Sigmoid colon (tissue), 7 donors: ENCODE data around the gene METRNL. TPM values are rescaled to one million over a fixed set of nuclear protein-coding genes. Genes with fewer than 3 reads are reported as not detected.
"Not testable (repeated sequence)": the region's sequence is repeated elsewhere in the genome, so short reads cannot be mapped to it uniquely, and the experiment has no call there.

Experiments
- DNase-seq: peaks from one replicate; pipeline ENCODE4 v3.0.0-alpha.2; 2019
- H3K27ac ChIP-seq, 4 donors: fragments of 200-600 bp; sonication (generic); one replicate each; pipeline ENCODE4 v1.5.1; 2016 to 2019; ENCODE audit warnings: mild to moderate bottlenecking in 1 of 4
- H3K27me3 ChIP-seq, 3 donors: fragments of 200-600 bp; sonication (generic); one replicate each; pipeline ENCODE4 v1.5.1; 2019; ENCODE audit warnings: mild to moderate bottlenecking in 1 of 3
- H3K36me3 ChIP-seq, 4 donors: fragments of 200-600 bp; sonication (generic); one replicate each; pipeline ENCODE4 v1.5.1; 2016 to 2019
- H3K4me1 ChIP-seq, 4 donors: fragments of 200-600 bp; sonication (generic); one replicate each; pipeline ENCODE4 v1.5.1; 2017 to 2019
- H3K4me3 ChIP-seq, 4 donors: fragments of 200-600 bp; sonication (generic); one replicate each; pipeline ENCODE4 v1.5.1; 2017 to 2019; ENCODE audit warnings: mild to moderate bottlenecking in 2 of 4, moderate library complexity in 1 of 4
- H3K9me3 ChIP-seq, 4 donors: fragments of 200-600 bp in 3 of 4; sonication (generic) in 3 of 4; one replicate each; pipeline versions ENCODE4 v1.5.1 to v1.6.1; 2013 to 2019
- EP300 ChIP-seq, 4 donors: sonication (generic); formaldehyde crosslinking; IDR thresholded peaks; one replicate each; pipeline ENCODE4 v1.6.1; 2017; ENCODE audit warnings: antibody characterized with exemption in 4 of 4
- POLR2A ChIP-seq, 2 donors: fragments of 450-650 bp; IDR thresholded peaks; one replicate each; pipeline ENCODE4 v1.6.1; 2016; ENCODE audit warnings: antibody characterized with exemption in 2 of 2, mild to moderate bottlenecking in 2 of 2, moderate library complexity in 2 of 2
- POLR2AphosphoS5 ChIP-seq, 4 donors: sonication (generic); formaldehyde crosslinking; IDR thresholded peaks; one replicate each; pipeline ENCODE4 v1.6.1; 2017; ENCODE audit warnings: antibody characterized with exemption in 4 of 4
- WGBS, 2 donors: extraction: QIAGEN DNeasy Blood & Tissue Kit; methylation state at CpG; one replicate each; pipeline ENCODE4 v1.1.7; 2013; 5-methylcytosine and 5-hydroxymethylcytosine counted together
- intact Hi-C: fragments of 100-400 bp; cut with DNase I; formaldehyde crosslinking; loops from one replicate; pipeline ENCODE4 v1.15.1; 2023
- polyA plus RNA-seq, 3 donors: library from polyadenylated mRNA; stranded (reverse); fragments of 200-250 nt; gene quantifications; one replicate each; pipeline ENCODE4 v1.2.3, GENCODE V29; 2013
- total RNA-seq, 4 donors: library from RNA; depleted of rRNA; stranded (reverse); fragments of >200 nt; gene quantifications; one replicate each; pipeline ENCODE4 v1.1.0, GENCODE V29; 2016
- TF ChIP-seq, protein P1 (sequence below), 4 experiments: fragments of 450-650 bp in 3 of 4; fragments of 200-600 bp in 1 of 4; IDR thresholded peaks; one replicate each; pipeline ENCODE4 v1.5.1; 2016 to 2019; ENCODE audit warnings: antibody characterized with exemption in 4 of 4, mild to moderate bottlenecking in 3 of 4, moderate library complexity in 2 of 4
- donor health status: healthy with polysubstance abuse.
- donor health status: Bipolar disorder and iron deficiency.
- donor health status: healthy.

Gene METRNL
- total and polyA plus RNA-seq, 7 donors, result 26.8 to 116 (median 53.6) TPM

GRCh38 chr17:83117583-83117982 lies 38.2 kb downstream of the METRNL start:
- Histone ChIP-seq H3K36me3 (no peaks in the 10 kb centered on the region), H3K27me3 (peaks cover 0 to 4% (median 0%) of the 10 kb centered on the region in 3 donors), H3K4me3 (no peak overlapping the region), H3K9me3 (no peaks in the 10 kb centered on the region), H3K4me1 (no peaks in the 10 kb centered on the region), H3K27ac (no peak overlapping the region)
- 14 to 49% methylated on average over 5 of the region's 5 CpGs for WGBS, 2 donors
- DNase-seq, result no peak
- intact Hi-C loops, result no loop called here
- TF ChIP-seq POLR2AphosphoS5 (IDR thresholded peaks at IDR 0.05), result no peak
- TF ChIP-seq, protein P1, sequence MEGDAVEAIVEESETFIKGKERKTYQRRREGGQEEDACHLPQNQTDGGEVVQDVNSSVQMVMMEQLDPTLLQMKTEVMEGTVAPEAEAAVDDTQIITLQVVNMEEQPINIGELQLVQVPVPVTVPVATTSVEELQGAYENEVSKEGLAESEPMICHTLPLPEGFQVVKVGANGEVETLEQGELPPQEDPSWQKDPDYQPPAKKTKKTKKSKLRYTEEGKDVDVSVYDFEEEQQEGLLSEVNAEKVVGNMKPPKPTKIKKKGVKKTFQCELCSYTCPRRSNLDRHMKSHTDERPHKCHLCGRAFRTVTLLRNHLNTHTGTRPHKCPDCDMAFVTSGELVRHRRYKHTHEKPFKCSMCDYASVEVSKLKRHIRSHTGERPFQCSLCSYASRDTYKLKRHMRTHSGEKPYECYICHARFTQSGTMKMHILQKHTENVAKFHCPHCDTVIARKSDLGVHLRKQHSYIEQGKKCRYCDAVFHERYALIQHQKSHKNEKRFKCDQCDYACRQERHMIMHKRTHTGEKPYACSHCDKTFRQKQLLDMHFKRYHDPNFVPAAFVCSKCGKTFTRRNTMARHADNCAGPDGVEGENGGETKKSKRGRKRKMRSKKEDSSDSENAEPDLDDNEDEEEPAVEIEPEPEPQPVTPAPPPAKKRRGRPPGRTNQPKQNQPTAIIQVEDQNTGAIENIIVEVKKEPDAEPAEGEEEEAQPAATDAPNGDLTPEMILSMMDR (IDR thresholded peaks at IDR 0.05), result no peak
- no peak for TF ChIP-seq EP300 (IDR thresholded peaks at IDR 0.05)

DNA sequence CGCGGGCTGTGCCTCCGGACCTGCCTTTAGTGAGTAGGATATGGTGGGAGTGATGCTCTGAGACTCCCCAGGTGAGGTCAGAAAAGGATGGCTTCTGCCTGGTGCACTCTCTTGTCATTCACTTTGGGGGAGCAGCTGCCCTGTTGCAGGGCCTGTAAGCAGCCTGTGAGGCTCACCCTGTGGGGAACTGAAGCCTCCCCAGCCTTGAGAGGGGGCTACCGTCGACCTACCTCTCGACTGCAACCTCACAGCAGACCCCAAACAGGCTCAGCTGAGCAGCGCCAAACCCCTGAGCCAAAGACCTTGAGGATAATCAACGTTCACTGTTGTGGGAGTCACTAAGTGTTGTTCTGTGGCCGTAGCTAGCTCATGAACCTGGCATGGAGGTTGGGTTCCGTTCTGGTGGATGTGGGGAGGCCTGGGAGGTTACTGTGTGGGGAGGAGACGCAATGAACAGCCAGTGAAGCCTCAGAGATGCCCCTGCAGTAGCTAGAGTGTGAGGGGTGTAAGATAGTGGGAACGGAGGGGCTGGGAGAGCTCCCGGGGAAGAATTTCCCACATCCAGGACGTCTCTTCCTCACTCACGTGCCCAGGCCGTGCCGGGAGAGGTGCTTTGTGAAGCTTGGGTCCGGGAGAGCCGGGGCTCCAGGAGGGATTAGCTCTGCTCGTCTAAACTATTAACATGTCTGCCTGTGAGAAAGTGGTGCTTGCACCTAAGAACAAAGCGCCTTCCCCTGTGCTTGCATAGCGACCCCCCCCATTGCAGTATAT lies 38.8 kb downstream of the METRNL start:
- no peak for DNase-seq
- no peaks in the 10 kb centered on the region for H3K4me1 ChIP-seq
- WGBS, 2 donors, result 88 to 90% methylated on average over 22 of the region's 22 CpGs

GRCh38 chr17:83119987-83120864 lies 40.8 kb downstream of the METRNL start:
- 48 to 55% methylated on average over 24 of the region's 25 CpGs for WGBS, 2 donors
- no peak overlapping the region for H3K4me3 ChIP-seq
- H3K9me3 ChIP-seq, result no peaks in the 10 kb centered on the region
- TF ChIP-seq POLR2AphosphoS5 (IDR thresholded peaks at IDR 0.05) (no peak), POLR2A (IDR thresholded peaks at IDR 0.05) (no peak), EP300 (IDR thresholded peaks at IDR 0.05) (no peak)
- TF ChIP-seq, protein P1 (IDR thresholded peaks at IDR 0.05), result no peak
- intact Hi-C loops, result no loop called here
- no peak overlapping the region for H3K27ac ChIP-seq
- no peaks in the 10 kb centered on the region for H3K4me1 ChIP-seq
- no peaks in the 10 kb centered on the region for H3K36me3 ChIP-seq
- no peak for DNase-seq
- peaks cover 0 to 4% (median 0%) of the 10 kb centered on the region in 3 donors for H3K27me3 ChIP-seq

More for the DNA sequence above, 38.8 kb downstream of the METRNL start:
- H3K36me3 ChIP-seq, result no peaks in the 10 kb centered on the region
- no peak overlapping the region for H3K27ac ChIP-seq
- intact Hi-C loops, result no loop called here
- peaks cover 0 to 4% (median 0%) of the 10 kb centered on the region in 3 donors for H3K27me3 ChIP-seq
- no peaks in the 10 kb centered on the region for H3K9me3 ChIP-seq
- no peak for TF ChIP-seq EP300 (IDR thresholded peaks at IDR 0.05)
- no peak overlapping the region for H3K4me3 ChIP-seq

GRCh38 chr17:83121473-83121872 lies 42.1 kb downstream of the METRNL start:
- WGBS, 2 donors, result 72 to 85% methylated on average over 12 of the region's 12 CpGs
- H3K36me3 ChIP-seq, H3K27me3 ChIP-seq, DNase-seq, intact Hi-C loops, H3K9me3 ChIP-seq, H3K4me3 ChIP-seq, H3K4me1 ChIP-seq, H3K27ac ChIP-seq: not testable (repeated sequence)

DNA sequence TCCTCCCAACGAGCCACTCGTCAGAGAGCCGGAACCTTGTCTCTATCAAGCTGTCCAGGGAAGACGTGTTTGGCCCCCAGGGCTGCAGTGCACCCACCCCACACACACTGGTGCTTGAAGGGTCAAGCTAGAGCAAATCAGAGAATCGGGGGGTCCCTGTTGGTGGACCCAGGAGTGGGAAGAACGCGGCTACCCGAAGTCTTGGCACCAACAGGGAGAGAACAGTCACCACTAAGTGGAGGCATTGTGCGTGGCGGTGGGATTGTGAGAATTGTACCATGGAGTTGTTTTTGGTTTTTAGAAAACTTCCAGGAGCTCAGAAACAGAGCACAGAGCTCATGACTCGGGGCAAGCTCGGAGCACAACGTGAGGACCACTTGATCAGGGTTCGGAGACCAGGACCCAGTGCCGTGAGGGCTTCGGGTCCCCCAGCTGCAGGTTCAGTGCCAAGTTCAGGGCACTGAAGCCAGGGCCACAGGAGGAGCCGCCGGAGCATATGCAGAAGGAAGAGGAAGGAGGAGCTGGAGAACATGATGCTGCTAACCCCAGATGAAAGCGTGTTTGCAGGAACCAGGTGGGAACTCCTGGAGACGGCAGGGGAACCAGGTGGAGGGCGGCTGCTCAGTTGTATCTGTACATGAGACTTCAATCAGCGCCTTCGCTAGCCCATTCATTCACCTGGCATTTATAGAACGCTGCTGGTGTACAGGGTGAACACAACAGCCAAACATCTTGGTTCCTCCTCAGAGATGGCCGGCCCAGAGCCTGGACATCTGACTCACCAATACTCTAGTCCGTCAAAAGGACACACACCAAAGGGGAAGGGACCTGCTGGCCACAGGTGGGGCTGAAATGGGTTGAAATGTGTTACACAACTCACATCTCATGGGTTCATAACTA lies 42.8 kb downstream of the METRNL start:
- no peak overlapping the region for H3K4me3 ChIP-seq
- no peak overlapping the region for H3K27ac ChIP-seq
- H3K9me3 ChIP-seq, result no peaks in the 10 kb centered on the region
- intact Hi-C loops, result no loop called here
- H3K4me1 ChIP-seq, result no peaks in the 10 kb centered on the region
- DNase-seq, result no peak
- peaks cover 0 to 4% (median 0%) of the 10 kb centered on the region in 3 donors for H3K27me3 ChIP-seq
- 78 to 82% methylated on average over 26 of the region's 26 CpGs for WGBS, 2 donors
- H3K36me3 ChIP-seq, result no peaks in the 10 kb centered on the region
- TF ChIP-seq POLR2AphosphoS5 (IDR thresholded peaks at IDR 0.05) (no peak), POLR2A (IDR thresholded peaks at IDR 0.05) (no peak), EP300 (IDR thresholded peaks at IDR 0.05) (no peak)
- TF ChIP-seq, protein P1 (IDR thresholded peaks at IDR 0.05), result no peak
